NCI-H2171 (cell line): Measurements from ENCODE around the gene MIER2.
A peak's percentile ranks its signal among the peaks of the same experiment; 100 is the strongest.
"Not testable (repeated sequence)": the region's sequence is repeated elsewhere in the genome, so short reads cannot be mapped to it uniquely, and the experiment has no call there.

Source experiments
- DNase-seq: peaks from one replicate; lab custom pipeline; 2025; lab: John Stamatoyannopoulos, UW

Gene MIER2

GRCh38 chr19:344625-345319 is at the start of gene MIER2:
MIER2 (minus strand) TSS chr19:344796; CDS start chr19:344782, 14 bp downstream.
- DNase-seq, result peak; percentile 66

DNA sequence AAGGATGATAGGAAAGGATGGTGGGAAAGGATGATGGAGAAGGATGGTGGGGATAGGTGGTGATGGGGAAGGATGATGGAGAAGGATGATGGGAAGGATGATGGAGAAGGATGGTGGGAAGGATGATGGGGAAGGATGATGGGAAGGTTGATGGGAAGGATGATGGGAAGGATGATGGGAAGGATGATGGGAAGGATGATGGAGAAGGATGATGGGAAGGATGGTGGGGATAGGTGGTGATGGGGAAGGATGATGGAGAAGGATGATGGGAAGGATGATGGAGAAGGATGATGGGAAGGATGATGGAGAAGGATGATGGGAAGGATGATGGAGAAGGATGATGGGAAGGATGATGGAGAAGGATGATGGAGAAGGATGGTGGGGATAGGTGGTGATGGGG is 49.0 kb upstream of the MIER2 start:
- DNase-seq, result not testable (repeated sequence)

DNA sequence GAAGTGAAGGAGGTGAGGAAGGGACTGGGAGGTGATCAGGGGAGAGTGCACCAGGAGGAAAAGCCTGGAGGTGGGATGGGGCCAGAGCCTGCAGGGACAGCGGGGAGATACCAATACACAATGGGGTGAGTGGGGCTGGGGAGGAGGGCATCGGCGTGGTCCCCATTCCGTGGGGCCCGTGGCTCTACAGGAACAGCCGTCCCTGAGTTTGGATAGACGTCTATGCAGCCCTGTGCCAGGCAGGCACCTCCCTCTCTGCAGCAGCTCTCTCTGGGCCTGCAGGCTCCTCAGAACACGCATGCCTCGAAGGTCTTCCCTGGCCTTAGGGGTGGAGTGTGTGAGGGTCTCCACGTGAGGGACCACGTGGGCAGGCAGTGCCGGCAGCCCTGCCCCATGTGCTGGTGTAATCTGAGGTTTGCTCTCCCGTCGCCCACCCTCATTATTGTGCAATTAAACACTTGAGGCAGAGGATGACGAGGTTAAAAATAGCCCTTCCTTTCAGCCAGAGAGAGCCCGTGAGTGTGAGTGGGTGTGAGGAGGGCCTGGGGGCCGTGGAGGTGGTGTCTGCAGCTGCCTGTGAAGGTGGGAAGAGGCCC is 47.9 kb upstream of the MIER2 start:
- no peak for DNase-seq

DNA sequence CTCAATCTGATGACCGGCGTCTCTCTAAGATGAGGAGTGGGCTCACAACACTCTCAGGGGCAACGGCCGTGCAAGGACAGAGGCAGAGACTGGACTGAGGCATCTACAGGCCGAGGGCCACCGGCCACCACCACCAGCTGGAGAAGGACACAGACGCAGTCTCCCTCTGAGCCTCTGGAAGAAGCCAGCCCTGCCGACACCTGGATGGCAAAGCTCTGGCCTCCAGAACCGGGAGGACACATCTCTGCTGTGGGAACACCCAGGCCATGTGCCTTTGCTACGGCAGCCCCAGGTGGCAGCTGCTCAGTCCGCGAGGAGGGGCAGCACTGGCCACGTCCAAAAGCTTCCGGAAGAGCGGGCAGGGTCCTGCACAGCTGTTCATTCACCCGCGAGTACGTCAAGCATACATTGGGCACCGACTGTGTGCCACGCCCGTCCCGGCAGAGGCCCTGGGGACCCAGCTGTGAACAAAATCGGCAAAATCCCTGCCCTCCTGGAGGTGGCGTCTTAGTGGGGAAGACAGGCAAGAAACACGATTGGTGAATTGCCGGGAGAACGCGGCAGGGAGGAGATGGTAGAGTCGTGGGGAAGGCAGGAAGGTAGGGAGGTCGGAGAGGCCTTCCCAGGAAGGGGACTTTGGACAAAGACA is 47.3 kb upstream of the MIER2 start:
- no peak for DNase-seq

- DNase-seq, result no peak
Measured at GRCh38 chr19:391207-391557, 46.6 kb upstream of the MIER2 start.

- no peak for DNase-seq
Measured at GRCh38 chr19:390386-391206, 46.0 kb upstream of the MIER2 start.

- no peak for DNase-seq
Measured at GRCh38 chr19:389935-390289, 45.3 kb upstream of the MIER2 start.

- DNase-seq, result no peak
Measured at GRCh38 chr19:389255-389934, 44.8 kb upstream of the MIER2 start.

GRCh38 chr19:388691-389090 is 44.1 kb upstream of the MIER2 start:
- DNase-seq, result no peak

DNA sequence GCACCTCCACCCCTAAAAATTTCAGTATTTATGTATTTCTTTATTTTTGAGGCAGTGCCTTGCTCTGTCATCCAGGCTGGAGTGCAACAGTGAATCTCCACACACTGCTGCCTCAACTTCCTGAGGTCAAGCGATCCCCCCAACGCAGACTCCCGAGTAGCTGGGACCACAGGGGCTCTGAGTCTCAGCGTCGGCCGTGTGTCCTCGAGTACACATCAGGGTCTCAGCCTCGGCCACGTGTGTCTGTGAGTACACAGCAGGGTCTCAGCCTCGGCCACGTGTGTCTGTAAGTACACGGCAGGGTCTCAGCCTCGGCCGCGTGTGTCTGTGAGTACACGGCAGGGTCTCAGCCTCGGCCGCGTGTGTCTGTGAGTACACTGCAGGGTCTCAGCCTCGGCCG is 43.2 kb upstream of the MIER2 start:
- DNase-seq, result no peak

DNA sequence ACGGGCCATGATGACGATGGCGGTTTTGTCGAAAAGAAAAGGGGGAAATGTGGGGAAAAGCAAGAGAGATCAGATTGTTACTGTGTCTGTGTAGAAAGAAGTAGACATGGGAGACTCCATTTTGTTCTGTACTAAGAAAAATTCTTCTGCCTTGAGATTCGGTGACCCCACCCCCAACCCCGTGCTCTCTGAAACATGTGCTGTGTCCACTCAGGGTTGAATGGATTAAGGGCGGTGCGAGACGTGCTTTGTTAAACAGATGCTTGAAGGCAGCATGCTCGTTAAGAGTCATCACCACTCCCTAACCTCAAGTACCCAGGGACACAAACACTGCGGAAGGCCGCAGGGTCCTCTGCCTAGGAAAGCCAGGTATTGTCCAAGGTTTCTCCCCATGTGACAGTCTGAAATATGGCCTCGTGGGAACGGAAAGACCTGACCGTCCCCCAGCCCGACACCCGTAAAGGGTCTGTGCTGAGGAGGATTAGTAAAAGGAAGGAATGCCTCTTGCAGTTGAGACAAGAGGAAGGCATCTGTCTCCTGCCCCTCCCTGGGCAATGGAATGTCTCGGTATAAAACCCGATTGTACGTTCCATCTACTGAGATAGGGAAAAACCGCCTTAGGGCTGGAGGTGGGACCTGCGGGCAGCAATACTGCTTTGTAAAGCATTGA is 42.2 kb upstream of the MIER2 start:
- not testable (repeated sequence) for DNase-seq

- DNase-seq, result not testable (repeated sequence)
Measured at GRCh38 chr19:386189-386588, 41.6 kb upstream of the MIER2 start.

DNA sequence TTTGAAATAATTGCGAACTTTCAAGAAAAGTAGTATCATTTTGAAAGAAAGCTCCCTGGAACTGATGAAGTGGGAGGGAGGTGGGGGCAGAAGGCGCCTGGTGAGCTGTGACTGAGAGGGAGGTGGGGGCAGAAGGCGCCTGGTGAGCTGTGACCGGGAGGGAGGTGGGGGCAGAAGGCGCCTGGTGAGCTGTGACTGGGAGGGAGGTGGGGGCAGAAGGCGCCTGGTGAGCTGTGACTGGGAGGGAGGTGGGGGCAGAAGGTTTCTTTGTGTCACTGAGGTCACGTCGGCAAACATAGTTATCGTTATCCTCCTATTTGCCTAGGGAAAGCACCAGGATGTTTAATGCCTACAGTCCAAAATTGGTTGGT is 40.2 kb upstream of the MIER2 start:
- DNase-seq, result no peak

- no peak for DNase-seq
Measured at GRCh38 chr19:383922-384798, 39.6 kb upstream of the MIER2 start.

DNA sequence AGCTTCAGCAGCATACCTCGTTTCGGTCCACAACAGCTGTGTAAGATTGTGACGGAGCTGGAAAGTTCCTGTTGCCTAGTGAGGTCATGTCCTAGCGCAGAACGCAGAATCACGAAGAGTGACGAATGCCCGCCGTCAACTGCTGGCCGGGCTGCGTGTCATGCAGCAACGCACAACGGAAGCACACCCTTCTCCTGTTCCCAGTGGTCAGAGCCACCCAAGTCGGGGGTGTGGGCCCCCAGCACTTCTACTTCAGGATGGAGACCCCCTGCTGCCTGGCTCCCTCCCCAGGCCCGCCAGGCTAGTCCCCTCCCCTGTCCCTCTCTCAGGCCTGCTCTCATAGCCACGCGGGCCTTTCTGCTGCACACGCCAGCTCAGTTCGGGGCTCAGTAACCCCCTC is 38.4 kb upstream of the MIER2 start:
- no peak for DNase-seq

- not testable (repeated sequence) for DNase-seq
Measured at GRCh38 chr19:382578-382977, 38.0 kb upstream of the MIER2 start.

- not testable (repeated sequence) for DNase-seq
Measured at GRCh38 chr19:381901-382300, 37.3 kb upstream of the MIER2 start.

- not testable (repeated sequence) for DNase-seq
Measured at GRCh38 chr19:380618-381219, 36.1 kb upstream of the MIER2 start.

DNA sequence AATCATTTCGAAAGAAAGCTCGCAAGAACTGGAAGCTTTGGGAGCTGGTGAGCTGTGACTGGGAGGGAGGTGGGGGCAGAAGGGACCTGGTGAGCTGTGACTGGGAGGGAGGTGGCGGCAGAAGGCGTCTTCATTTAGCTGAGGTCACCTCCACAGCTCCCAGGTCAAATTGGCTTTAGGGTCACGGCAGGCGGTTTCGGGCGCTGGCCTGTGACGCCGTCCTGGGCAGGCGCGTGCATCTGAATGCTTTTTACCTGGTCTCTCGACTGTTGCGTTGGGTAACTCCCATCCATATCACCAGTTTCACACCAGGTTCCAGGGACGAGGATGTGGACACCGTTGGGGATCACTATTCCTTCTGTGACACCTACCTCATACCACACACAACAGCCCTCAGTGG is 35.2 kb upstream of the MIER2 start:
- no peak for DNase-seq

GRCh38 chr19:378706-379105 is 34.1 kb upstream of the MIER2 start:
- no peak for DNase-seq
